Stimulated activated CD4-positive, alpha-beta T cell treated with anti-CD3 and anti-CD28 coated beads, TNF-alpha, amount 100 ng/mL, for 48 hours (primary cell): Measurements from ENCODE around the gene PRSS21.

Experiments used
- DNase-seq, 3 donors: peaks; one replicate each; pipeline ENCODE4 v3.0.0-alpha.2; 2020; ENCODE audit warnings: low read depth in 3 of 3

The PRSS21 gene

GRCh38 chr16:2806286-2806685 is 10.8 kb upstream of the PRSS21 start:
- DNase-seq, result no peak

DNA sequence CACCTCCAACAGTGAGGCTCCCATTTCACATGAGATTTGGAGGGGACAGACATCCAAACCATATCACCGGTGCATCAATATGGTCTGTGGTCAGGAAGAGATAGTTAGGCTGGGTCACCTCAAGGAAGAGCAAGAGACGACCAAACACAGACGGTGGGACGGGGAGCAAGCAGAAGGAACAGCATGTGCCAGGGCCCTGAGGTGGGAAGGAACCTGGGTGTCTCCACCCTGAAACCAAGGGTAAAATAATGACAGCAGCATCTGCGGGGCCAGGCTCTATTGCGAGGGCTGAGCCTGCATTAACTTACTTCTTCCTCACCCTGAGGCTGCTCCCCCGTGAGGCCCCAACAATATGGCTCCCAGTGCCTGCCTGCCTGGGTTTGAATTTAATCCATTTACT is 8.9 kb upstream of the PRSS21 start:
- no peak for DNase-seq

GRCh38 chr16:2809149-2809760 is 7.8 kb upstream of the PRSS21 start:
- no peak for DNase-seq

GRCh38 chr16:2810651-2811050 is 6.4 kb upstream of the PRSS21 start:
- DNase-seq, result no peak

GRCh38 chr16:2811703-2812471 is 5.2 kb upstream of the PRSS21 start:
- no peak for DNase-seq

DNA sequence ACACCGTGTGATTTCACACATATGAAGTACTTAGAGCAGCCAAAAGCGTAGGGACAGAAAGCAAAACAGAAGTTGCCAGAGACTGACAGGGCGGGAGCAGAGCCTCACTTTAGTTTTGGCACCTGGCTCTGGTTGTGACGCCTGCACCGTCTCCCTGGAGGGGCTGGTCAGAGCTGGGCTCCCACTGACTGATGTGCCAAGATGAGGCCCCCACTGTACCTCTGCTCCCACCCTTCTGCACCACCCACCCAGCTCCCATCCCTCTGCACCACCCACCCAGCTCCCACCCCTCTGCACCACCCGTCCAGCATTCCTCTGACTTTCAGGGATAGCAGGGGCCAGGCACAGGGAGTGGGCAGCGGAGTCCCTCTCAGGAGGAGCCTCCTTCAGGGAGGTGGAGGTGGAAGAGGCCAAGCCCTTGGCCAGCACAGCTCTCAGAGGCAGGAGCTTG is 3.2 kb upstream of the PRSS21 start:
- DNase-seq, result no peak

GRCh38 chr16:2814551-2815298 is 2.3 kb upstream of the PRSS21 start:
- no peak for DNase-seq

- no peak for DNase-seq
Measured at GRCh38 chr16:2815299-2815771, 1.7 kb upstream of the PRSS21 start.

DNA sequence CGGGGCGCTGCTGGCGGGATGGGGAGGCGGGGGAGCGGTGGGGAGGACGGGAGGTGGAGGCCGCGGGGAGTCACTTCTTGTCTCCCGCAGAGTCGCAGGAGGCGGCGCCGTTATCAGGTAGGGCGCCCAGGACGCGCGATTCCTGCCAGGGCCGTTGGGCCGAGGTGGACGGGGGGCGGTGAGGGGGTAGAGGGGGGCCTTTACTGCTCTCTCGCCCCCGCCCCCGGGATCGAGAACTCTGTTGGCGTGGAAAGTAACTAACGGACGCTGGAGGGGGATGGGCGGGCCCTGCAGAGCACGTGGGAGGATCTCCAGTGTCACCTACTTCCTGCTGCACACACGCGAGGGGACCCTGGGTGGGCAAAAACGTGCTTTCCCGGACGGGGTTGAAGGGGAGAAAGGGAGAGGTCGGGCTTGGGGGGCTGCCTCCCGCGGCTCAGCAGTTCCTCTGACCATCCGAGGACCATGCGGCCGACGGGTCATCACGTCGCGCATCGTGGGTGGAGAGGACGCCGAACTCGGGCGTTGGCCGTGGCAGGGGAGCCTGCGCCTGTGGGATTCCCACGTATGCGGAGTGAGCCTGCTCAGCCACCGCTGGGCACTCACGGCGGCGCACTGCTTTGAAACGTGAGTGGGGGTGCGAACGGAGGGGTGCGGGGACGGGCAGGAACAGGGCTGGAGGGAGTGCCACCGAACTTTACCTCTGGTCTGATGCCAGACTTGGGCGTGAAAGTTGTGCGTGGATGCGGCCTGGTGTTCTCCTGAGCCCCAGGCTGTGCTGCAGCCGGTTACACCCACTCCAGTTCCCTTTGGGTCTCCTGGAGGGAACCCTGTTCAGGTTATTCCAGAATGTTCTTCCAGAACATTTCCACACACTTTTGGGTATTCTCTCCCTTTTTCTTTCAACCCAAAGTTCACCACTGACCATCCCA is 569 bp downstream of the PRSS21 start:
- no peak for DNase-seq

GRCh38 chr16:2818272-2818876 is 1.3 kb downstream of the PRSS21 start:
- no peak for DNase-seq

GRCh38 chr16:2819179-2819938 is 2.3 kb downstream of the PRSS21 start:
- no peak for DNase-seq

DNA sequence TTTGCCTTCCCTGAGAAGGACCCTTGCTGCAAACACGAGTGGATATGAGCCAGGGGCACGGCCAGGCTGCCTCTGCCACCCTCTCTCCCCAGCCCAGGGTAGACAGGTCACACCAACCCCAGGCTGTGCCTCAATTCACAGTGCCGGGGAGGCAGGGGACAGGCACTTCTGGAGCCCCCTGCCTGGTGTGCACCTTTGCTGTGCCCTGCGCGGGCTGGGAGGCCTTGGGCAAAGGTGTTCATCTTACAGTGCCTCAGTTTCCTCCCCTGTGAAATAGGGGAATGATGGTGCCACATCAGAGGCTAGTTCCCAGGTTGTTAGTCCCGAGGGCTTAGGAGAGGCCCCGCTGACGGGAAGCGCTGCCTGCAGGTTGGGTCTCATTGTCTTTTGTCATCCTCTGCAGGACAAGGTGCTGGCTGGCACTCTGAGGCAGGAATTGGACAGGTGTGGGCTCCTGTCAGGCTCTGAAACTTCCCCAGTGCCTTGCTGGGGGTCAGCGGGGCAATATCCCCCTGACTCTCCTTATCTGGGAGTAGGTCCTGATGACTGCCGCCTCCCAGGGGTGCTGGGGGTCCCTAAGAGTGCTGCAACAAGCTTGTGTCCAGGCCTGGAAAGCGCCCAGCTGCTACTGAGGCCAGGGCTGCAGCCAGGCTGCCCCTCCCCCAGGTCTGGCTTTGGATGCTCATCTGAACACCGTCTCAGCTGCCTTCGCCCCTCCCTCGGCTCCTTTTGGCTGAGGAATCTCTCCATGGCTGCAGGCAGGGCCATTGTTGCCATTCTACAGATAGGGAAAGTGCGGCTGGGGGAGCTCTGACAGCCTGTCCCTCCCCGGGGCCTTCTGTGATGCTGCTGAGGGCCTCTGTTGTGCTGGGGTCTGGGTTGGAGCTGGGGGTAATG is 3.1 kb downstream of the PRSS21 start:
- DNase-seq, result no peak

DNA sequence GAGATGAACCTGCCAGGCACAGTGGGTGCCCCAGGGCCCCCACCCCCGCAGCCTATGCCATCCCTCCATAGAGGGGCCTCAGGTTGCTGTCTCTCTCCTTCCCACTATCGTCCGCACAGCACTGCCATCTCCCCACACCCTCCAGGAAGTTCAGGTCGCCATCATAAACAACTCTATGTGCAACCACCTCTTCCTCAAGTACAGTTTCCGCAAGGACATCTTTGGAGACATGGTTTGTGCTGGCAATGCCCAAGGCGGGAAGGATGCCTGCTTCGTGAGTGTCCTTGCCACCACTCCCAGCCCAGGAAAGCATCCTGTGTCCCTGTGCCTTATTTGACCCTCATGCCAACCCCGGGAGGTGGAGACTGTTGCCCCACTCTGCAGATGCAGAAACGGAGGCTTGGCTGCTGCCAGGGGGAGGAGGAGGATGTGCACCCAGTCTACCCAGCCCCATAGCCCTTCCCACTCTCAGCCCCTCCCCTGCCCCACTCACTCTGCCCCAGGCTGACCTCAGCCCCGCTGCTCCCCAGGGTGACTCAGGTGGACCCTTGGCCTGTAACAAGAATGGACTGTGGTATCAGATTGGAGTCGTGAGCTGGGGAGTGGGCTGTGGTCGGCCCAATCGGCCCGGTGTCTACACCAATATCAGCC is 3.9 kb downstream of the PRSS21 start:
- DNase-seq, result no peak

GRCh38 chr16:2821487-2822157 is 4.6 kb downstream of the PRSS21 start:
- DNase-seq, result no peak

DNA sequence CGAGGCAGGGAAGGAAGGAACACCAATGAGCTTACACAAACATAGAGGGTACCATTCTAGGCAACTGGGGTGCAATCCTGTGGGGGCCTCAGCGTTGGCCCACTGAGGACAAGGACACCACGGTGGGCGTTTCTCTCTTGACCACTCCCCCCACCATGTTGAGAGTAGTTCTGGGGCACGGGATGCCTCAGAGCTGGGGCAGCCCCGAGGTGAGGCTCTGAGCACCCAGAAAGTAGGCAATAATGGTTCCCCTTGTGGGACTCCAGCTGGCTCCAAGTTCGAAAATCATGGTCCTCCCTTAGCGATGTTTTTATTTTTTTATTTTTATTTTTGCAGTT is 5.1 kb downstream of the PRSS21 start:
- no peak for DNase-seq

DNA sequence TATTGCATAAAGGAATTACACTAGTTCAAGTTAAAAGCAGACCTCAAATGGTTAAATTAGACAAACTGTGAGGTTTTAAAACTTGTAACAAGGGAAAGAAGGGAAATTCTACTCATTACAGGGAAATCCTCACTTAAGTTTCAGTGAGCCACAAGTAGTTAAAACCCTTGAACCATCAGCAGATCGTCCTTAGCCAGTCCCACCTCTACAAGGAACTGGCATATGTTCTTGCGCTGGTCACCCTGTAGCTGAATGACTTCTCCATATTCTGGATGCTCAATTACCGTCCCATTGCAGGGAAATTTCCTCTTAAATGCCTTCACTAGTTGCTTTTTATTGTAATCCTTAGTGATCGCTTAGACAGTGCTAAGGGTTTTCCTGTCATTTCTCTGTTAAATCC is 5.5 kb downstream of the PRSS21 start:
- no peak for DNase-seq

DNA sequence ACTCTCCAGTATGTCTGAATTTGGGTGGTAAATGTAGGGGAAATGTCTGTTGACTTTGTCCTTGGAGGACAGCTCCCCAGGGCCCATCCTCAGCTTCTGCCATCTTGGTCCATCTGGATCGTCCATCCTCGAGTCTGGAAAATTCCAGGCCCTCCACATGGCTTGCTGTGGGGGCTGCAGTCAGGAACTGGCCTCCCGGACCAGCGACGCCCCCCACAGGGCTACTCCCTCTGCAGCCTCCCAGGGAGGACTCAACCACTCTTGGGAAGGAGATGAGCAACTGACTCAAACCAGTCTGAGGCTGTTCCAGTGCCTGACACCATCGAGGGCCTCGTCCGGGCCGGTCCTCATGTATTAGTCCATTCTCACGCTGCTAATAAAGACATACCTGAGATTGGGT is 7.6 kb downstream of the PRSS21 start:
- DNase-seq, result no peak

GRCh38 chr16:2825049-2825742 is 8.2 kb downstream of the PRSS21 start:
- DNase-seq, result no peak
